Measurements from ENCODE around the gene TINAG. TPM values are rescaled to one million over a fixed set of nuclear protein-coding genes. Genes with fewer than 3 reads are reported as not detected.

The TINAG gene
- total and polyA plus RNA-seq, 8 donors, result not detected

DNA sequence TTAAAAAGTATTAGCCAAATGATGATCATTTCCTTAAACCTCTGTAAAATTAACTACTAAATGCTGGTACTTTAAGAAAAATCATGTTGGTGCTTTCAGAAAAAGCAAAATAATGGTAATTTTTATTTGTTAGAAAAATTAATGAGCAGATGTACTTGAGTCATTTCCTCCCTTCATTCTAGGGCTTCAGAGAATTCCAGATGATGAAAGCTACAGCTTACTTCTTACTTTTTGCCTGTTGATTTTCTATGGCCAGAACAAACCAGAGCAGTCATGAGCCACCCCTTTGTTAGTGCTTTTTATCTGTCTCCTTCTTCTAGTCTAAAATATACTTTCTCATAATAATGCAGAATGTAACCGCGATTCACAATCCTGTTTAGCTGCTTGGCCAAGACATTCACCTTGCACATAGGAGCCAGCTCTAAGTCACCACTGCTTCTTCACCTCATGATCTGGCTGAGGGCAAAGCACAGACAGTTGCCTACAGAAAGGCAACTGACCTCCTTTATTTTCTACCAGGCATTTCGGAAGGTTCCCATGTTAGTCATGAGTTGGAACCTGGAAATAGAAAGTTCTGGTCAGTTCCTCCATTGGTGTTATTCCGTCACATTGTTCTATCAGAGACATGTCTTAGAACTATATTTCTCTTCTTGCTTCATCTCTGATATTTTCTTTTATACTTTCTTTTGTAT is 43.5 kb upstream of the TINAG start:
- DNase-seq, result no peak
- H3K4me1 ChIP-seq, result no peaks in the 10 kb centered on the region
- no peak for FAIRE-seq
- no peak for ATAC-seq
- H3K27me3 ChIP-seq, result no peaks in the 10 kb centered on the region
- H3K4me3 ChIP-seq, result no peak overlapping the region
- TF ChIP-seq, protein P1, sequence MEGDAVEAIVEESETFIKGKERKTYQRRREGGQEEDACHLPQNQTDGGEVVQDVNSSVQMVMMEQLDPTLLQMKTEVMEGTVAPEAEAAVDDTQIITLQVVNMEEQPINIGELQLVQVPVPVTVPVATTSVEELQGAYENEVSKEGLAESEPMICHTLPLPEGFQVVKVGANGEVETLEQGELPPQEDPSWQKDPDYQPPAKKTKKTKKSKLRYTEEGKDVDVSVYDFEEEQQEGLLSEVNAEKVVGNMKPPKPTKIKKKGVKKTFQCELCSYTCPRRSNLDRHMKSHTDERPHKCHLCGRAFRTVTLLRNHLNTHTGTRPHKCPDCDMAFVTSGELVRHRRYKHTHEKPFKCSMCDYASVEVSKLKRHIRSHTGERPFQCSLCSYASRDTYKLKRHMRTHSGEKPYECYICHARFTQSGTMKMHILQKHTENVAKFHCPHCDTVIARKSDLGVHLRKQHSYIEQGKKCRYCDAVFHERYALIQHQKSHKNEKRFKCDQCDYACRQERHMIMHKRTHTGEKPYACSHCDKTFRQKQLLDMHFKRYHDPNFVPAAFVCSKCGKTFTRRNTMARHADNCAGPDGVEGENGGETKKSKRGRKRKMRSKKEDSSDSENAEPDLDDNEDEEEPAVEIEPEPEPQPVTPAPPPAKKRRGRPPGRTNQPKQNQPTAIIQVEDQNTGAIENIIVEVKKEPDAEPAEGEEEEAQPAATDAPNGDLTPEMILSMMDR (IDR thresholded peaks at IDR 0.05), result no peak
- WGBS, 2 donors, result 82 to 89% methylated on average over 4 of the region's 4 CpGs
- H3K9me3 ChIP-seq, result no peaks in the 10 kb centered on the region
- intact Hi-C loops (cut with DNase I), result loop anchor here in 1 of 3 donors (10.0 kb wide), 1 partner anchor 280 kb away; no protein-coding TSS in a partner anchor
- no peak overlapping the region for H3K27ac ChIP-seq
- no peaks in the 10 kb centered on the region for H3K36me3 ChIP-seq

DNA sequence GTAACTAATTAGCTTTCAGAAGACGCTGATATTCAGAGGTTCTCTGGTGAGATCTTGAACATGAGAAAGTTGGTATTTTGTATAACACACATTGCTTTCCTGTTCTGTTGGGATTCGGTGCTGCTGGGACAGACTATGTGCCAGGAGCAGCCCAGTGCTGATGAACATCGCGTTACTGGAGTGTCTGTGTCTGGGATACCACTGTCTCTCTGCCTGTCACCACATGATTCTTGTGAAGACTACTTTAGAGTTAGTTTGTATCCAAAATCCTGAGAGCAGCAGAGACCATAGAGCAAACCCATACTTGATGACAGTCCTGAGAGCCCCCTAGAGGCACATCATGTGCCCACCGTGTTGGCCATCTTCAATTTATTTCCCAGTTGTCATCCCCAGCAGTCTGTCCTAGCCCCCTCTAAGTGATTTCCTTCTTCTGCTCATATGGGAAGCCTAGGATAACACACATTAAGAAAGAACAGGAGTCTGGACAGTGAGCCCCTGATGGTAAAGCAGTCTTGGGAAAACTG is 41.8 kb upstream of the TINAG start:
- Histone ChIP-seq H3K4me1 (no peaks in the 10 kb centered on the region), H3K9me3 (no peaks in the 10 kb centered on the region), H3K36me3 (no peaks in the 10 kb centered on the region), H3K27me3 (no peaks in the 10 kb centered on the region), H3K4me3 (no peak overlapping the region), H3K27ac (no peak overlapping the region)
- ATAC-seq (no peak), DNase-seq (no peak), FAIRE-seq (no peak)
- TF ChIP-seq, protein P1 (IDR thresholded peaks at IDR 0.05), result no peak
- intact Hi-C loops (cut with DNase I), result loop anchor here in 1 of 3 donors (10.0 kb wide), 1 partner anchor 282 kb away; no protein-coding TSS in a partner anchor
- WGBS, 2 donors, result 52 to 68% methylated on average over 5 of the region's 5 CpGs

DNA sequence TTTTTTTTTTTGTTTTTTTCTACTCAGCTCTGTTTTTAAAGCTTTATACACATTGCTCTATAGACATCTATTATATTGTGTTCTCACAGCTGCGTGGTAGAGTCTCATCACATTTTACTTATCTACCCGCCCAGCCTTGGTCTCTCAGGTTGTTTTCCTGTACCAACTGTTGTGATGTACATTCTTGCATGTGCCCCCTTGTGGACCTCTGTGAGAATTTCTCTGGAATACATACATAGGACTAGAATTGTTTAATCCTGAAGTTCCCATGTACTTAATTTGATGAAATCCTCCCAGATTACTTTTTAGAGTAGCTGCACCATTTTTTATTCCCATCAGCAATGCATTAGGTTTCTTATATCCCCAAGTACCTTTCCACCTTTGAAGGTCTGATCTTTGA is 40.4 kb upstream of the TINAG start:
- Histone ChIP-seq H3K36me3 (no peaks in the 10 kb centered on the region), H3K4me1 (no peaks in the 10 kb centered on the region), H3K4me3 (no peak overlapping the region), H3K9me3 (no peaks in the 10 kb centered on the region), H3K27ac (no peak overlapping the region), H3K27me3 (no peaks in the 10 kb centered on the region)
- ATAC-seq (peak in 2 of 4 donors; percentile 51 to 60), FAIRE-seq (no peak), DNase-seq (peak in 2 of 6 donors; percentile 2 to 13)
- TF ChIP-seq, protein P1 (IDR thresholded peaks at IDR 0.05), result peak in 2 of 4 donors; percentile 19 to 21
- WGBS, 2 donors, result 11 to 12% methylated on average over 2 of the region's 2 CpGs
- intact Hi-C loops (cut with DNase I), result loop anchor here in 1 of 3 donors (10.0 kb wide), 1 partner anchor 283 kb away; no protein-coding TSS in a partner anchor

DNA sequence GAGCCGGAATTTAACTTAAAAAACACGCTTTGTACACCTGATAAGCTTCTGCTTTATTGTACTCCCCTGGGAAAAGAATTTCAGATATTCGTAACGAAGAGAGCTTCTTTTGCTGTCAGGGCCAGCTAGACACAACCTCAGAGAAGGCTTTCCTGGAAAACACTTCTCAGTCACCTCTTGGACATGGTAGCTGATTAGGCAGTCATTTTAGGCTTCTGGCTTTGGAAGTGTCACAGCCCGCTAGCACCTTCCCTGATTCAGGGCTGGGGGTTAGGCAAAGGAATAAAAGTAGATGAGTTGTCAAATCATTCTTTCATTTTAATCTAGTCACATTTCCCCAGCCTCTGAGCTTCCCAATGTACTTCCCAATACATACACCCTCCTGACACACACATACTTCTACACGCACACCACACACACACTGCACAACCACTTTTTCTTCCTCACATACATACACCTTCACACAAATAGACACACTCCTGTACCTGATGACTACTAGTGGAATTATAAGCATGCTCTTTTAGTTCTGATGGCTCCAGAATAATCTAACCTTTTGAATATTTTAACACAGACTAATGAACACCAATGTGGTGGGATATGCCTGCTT is 34.9 kb upstream of the TINAG start:
- Histone ChIP-seq H3K9me3 (no peaks in the 10 kb centered on the region), H3K36me3 (no peaks in the 10 kb centered on the region), H3K4me1 (no peaks in the 10 kb centered on the region), H3K4me3 (no peak overlapping the region), H3K27me3 (no peaks in the 10 kb centered on the region), H3K27ac (no peak overlapping the region)
- DNase-seq, result no peak
- intact Hi-C loops (cut with DNase I), result no loop called here
- WGBS, 2 donors, result 83 to 85% methylated on average over 6 of the region's 6 CpGs
- no peak for FAIRE-seq
- TF ChIP-seq, protein P1 (IDR thresholded peaks at IDR 0.05), result no peak
- ATAC-seq, result no peak

DNA sequence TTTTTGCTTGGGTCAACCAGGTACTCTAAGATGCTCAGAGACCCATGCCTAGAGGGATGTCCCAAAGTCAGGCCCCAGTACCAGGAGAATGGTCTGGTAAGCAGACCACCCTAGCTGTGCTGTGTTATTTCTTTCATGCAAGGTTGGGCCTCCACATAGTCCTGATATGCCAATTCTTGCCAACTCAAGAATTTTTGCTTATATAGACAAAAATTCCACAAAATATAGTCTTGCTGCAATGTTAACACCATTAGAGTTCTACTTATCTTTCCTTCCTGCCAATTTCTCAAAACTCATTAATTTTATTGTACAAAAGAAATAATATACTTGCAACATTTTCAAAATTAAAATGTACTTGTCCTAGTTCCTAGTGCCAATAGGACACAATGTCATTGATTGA is 33.9 kb upstream of the TINAG start:
- H3K4me3 ChIP-seq, result no peak overlapping the region
- H3K9me3 ChIP-seq, result no peaks in the 10 kb centered on the region
- ATAC-seq, result no peak
- DNase-seq, result no peak
- no peaks in the 10 kb centered on the region for H3K4me1 ChIP-seq
- FAIRE-seq, result no peak
- H3K27me3 ChIP-seq, result no peaks in the 10 kb centered on the region
- no peak overlapping the region for H3K27ac ChIP-seq
- intact Hi-C loops (cut with DNase I), result no loop called here
- H3K36me3 ChIP-seq, result no peaks in the 10 kb centered on the region
- TF ChIP-seq, protein P1 (IDR thresholded peaks at IDR 0.05), result no peak

Data from pancreas (tissue), 10 donors.